Psoas muscle (tissue), 8 donors: Measurements from ENCODE around the gene MPP3. TPM values are rescaled to one million over a fixed set of nuclear protein-coding genes. Genes with fewer than 3 reads are reported as not detected.

Experiments
- ATAC-seq, 4 donors: fragments of 200-7000 bp; cut with Tn5 transposase; one replicate each; pipeline ENCODE4 v1.9.1; 2020; ENCODE audit warnings: moderate library complexity in 3 of 4, mild to moderate bottlenecking in 2 of 4
- DNase-seq, 2 donors: peaks; one replicate each; pipeline ENCODE4 v3.0.0-alpha.2; 2020
- H3K27ac ChIP-seq: fragments of 200-600 bp; one replicate; pipeline ENCODE4 v1.8.0; 2022
- H3K27me3 ChIP-seq, 3 donors: fragments of 200-600 bp in 1 of 3; one replicate each; pipeline versions ENCODE4 v1.6.1 to v1.8.0; 2013 to 2022; ENCODE audit warnings: low read length in 2 of 3, mild to moderate bottlenecking in 2 of 3, moderate library complexity in 1 of 3; ENCODE audit not compliant: insufficient read depth in 3 of 3
- H3K36me3 ChIP-seq, 2 donors: fragments of 200-600 bp in 1 of 2; one replicate each; pipeline versions ENCODE4 v1.6.1 to v1.8.0; 2013 to 2022; ENCODE audit warnings: low read depth in 1 of 2, mild to moderate bottlenecking in 1 of 2, moderate library complexity in 1 of 2; ENCODE audit not compliant: insufficient read depth in 1 of 2
- H3K4me1 ChIP-seq: fragments of 200-600 bp; one replicate; pipeline ENCODE4 v1.8.0; 2022
- H3K4me3 ChIP-seq: fragments of 200-600 bp; one replicate; pipeline ENCODE4 v1.8.0; 2022; ENCODE audit warnings: mild to moderate bottlenecking
- H3K9me3 ChIP-seq: fragments of 200-600 bp; one replicate; pipeline ENCODE4 v1.8.0; 2022
- WGBS, 3 donors: extraction: QIAGEN DNeasy Blood & Tissue Kit; methylation state at CpG; one replicate each; pipeline versions ENCODE4 v1.1.6 to v1.1.7; 2013; 5-methylcytosine and 5-hydroxymethylcytosine counted together
- intact Hi-C, 2 donors: fragments of 100-400 bp; cut with DNase I; formaldehyde crosslinking; loops; one replicate each; pipeline versions ENCODE4 v1.11.0 to v1.14.2; 2022
- polyA plus RNA-seq, 3 donors: library from polyadenylated mRNA; stranded (reverse); fragments of 200-250 nt; gene quantifications; one replicate each; pipeline ENCODE4 v1.2.3, GENCODE V29; 2013
- total RNA-seq, 4 donors: library from RNA; stranded (reverse); fragmentation: NEBNext Ultra II Directional in 2 of 4; extraction: Animal tissue kit (Norgen Biotek cat#: 25700) in 2 of 4; gene quantifications; one replicate each; pipeline versions ENCODE4 v1.2.1 to v1.2.4, GENCODE V29; 2021 to 2023
- TF ChIP-seq, protein P1 (sequence below): fragments of 200-600 bp; IDR thresholded peaks from one replicate; pipeline ENCODE4 v1.8.0; 2022; ENCODE audit warnings: antibody characterized with exemption
- donor health status: healthy with polysubstance abuse.
- donor health status: DM: no; HTN: no; CAD: no; lungs with moderate emphysema.
- donor health status: Bipolar disorder and iron deficiency.
- donor health status: healthy.
- donor health status: DM: yes; HTN: yes; CAD: no.
- donor health status: DM: no; HTN: no; CAD: no.
- donor health status: DM: no; HTN: no; CAD: no.
- donor health status: DM: yes; HTN: yes; CAD: no.

MPP3 gene
- total and polyA plus RNA-seq, 7 donors: 1.0 to 2.0 (median 1.5) TPM

GRCh38 chr17:43784628-43785101 is 48.3 kb downstream of the MPP3 start:
- Histone ChIP-seq H3K27me3 (no peaks in the 10 kb centered on the region), H3K36me3 (no peaks in the 10 kb centered on the region), H3K9me3 (no peaks in the 10 kb centered on the region), H3K4me1 (no peaks in the 10 kb centered on the region), H3K27ac (no peak overlapping the region), H3K4me3 (no peak overlapping the region)
- TF ChIP-seq, protein P1, sequence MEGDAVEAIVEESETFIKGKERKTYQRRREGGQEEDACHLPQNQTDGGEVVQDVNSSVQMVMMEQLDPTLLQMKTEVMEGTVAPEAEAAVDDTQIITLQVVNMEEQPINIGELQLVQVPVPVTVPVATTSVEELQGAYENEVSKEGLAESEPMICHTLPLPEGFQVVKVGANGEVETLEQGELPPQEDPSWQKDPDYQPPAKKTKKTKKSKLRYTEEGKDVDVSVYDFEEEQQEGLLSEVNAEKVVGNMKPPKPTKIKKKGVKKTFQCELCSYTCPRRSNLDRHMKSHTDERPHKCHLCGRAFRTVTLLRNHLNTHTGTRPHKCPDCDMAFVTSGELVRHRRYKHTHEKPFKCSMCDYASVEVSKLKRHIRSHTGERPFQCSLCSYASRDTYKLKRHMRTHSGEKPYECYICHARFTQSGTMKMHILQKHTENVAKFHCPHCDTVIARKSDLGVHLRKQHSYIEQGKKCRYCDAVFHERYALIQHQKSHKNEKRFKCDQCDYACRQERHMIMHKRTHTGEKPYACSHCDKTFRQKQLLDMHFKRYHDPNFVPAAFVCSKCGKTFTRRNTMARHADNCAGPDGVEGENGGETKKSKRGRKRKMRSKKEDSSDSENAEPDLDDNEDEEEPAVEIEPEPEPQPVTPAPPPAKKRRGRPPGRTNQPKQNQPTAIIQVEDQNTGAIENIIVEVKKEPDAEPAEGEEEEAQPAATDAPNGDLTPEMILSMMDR: no peak
- DNase-seq (no peak), ATAC-seq (no peak)
- WGBS, 3 donors: 34 to 56% (median 44%) methylated on average over 5 of the region's 5 CpGs
- intact Hi-C loops: loop anchor here (5.0 kb wide), 2 partner anchors 48 to 63 kb away; partner anchors contain the start of genes CD300LG (in 1 of the 2) and MPP3 (in 1 of the 2)

DNA sequence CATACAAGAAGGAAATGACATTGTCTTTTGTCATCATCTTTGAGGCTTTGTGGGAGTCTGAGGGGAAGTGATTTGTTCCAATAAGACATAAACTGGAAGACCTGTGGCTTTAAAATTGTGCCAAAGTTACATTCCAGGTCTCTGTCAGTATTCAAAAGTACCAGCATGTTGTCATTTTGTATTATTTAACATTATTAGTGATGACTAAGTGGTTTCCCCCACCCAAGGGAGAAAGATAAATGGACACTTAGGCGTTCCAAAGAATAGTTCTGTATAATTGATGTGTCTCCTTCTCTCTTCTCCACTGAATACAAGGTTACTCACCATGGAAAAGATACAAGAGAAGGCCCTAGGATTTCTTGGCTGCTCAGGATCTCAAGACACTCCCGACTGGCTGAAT is 48.9 kb downstream of the MPP3 start:
- TF ChIP-seq, protein P1: no peak
- no peak overlapping the region for H3K27ac ChIP-seq
- DNase-seq (no peak), ATAC-seq (no peak)
- no peaks in the 10 kb centered on the region for H3K36me3 ChIP-seq
- H3K27me3 ChIP-seq: no peaks in the 10 kb centered on the region
- H3K4me1 ChIP-seq: peaks cover 4% of the 10 kb centered on the region
- no peaks in the 10 kb centered on the region for H3K9me3 ChIP-seq
- intact Hi-C loops: loop anchor here (5.0 kb wide), 2 partner anchors 48 to 63 kb away; partner anchors contain the start of genes CD300LG (in 1 of the 2) and MPP3 (in 1 of the 2)
- no peak overlapping the region for H3K4me3 ChIP-seq
- 68 to 78% (median 71%) methylated on average over 2 of the region's 2 CpGs for WGBS, 3 donors

DNA sequence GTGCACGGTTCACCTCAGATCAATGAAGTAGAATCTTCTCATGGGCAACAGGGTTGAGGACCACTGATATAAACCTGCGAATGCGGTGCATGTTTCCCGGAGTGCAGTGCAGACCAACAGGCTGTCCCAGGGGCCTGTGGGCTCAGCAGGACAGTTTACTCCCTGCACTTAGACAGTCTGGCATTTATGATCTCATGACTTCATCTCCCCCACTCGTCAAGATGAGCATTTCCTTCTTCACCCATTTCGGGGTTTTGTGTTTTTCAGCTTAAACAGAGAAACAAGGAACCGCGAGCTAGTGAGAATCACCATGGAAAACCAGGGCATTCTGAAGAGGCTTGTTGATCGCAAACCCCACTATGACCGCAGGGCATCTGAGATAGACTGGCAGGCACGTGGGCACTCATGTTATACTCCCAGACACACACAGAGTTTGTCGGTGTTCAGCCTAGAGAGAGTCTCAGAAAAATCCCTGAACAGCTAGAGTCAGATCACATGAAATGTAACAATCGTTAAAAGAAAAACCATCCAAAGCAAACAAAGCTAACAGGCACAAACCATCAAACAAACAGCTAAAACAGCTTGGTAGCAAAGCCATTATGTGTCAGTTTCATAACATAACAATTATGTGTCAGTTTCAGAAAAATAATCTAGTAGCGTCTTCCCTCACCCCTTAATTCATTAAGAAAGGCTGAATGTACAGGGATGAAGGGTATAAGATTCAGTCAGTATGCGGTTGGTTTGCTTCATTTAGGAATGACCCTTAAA is 49.8 kb downstream of the MPP3 start:
- intact Hi-C loops: loop anchor here (5.0 kb wide), 2 partner anchors 49 to 64 kb away; partner anchors contain the start of genes CD300LG (in 1 of the 2) and MPP3 (in 1 of the 2)
- H3K27me3 ChIP-seq: no peaks in the 10 kb centered on the region
- ATAC-seq (no peak), DNase-seq (no peak)
- TF ChIP-seq, protein P1: no peak
- WGBS, 3 donors: 83 to 86% (median 85%) methylated on average over 15 of the region's 15 CpGs
- no peak overlapping the region for H3K27ac ChIP-seq
- no peaks in the 10 kb centered on the region for H3K36me3 ChIP-seq
- H3K4me1 ChIP-seq: peaks cover 4% of the 10 kb centered on the region
- no peaks in the 10 kb centered on the region for H3K9me3 ChIP-seq
- H3K4me3 ChIP-seq: no peak overlapping the region

DNA sequence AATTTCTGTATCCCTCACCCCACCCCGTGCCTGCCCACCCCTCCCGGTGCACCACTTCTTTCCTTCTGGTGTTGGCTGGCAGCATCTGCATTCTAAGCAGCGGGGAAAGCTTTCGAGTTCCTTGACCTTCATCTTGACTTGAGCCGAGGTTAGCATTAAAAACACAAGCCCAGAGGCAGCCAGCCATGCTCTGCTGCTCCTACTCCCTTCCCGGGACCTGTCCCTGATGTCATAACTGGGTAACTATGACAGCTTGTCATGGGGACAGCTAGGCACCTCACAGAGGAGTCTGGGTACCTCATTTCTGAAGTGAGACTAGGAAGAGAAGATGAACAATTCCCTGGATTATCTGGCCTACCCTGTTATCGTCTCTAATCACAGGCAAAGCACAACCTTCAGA is 52.8 kb downstream of the MPP3 start, which contains the start of gene CFAP97D1:
TSS of gene CFAP97D1 (plus strand) at position 301 of the 400 bp plus-strand sequence. CDS start at position 329, 28 bp downstream.
- H3K9me3 ChIP-seq: no peaks in the 10 kb centered on the region
- ATAC-seq (no peak), DNase-seq (no peak)
- H3K4me1 ChIP-seq: peaks cover 29% of the 10 kb centered on the region
- TF ChIP-seq, protein P1: no peak
- H3K27ac ChIP-seq: peak within 1 kb of the TSS; percentile 100
- intact Hi-C loops: loop anchor here (5.0 kb wide), 2 partner anchors 52 to 67 kb away; partner anchors contain the start of genes CD300LG (in 1 of the 2) and MPP3 (in 1 of the 2)
- no peaks in the 10 kb centered on the region for H3K36me3 ChIP-seq
- no peaks in the 10 kb centered on the region for H3K27me3 ChIP-seq
- peak within 1 kb of the TSS; percentile 98 for H3K4me3 ChIP-seq
- 61 to 73% (median 67%) methylated on average over 7 of the region's 7 CpGs for WGBS, 3 donors
